ENCODE measurements around the gene CMTM4.

GRCh38 chr16:66637806-66638205 lies 58.7 kb downstream of the CMTM4 start:
- TF ChIP-seq CTCF (IDR thresholded peaks at IDR 0.05) (no peak), POLR2A (IDR thresholded peaks at IDR 0.05) (no peak)

Data from suprapubic skin (tissue), 3 donors.